ENCODE measurements around the gene ELF2.

DNA sequence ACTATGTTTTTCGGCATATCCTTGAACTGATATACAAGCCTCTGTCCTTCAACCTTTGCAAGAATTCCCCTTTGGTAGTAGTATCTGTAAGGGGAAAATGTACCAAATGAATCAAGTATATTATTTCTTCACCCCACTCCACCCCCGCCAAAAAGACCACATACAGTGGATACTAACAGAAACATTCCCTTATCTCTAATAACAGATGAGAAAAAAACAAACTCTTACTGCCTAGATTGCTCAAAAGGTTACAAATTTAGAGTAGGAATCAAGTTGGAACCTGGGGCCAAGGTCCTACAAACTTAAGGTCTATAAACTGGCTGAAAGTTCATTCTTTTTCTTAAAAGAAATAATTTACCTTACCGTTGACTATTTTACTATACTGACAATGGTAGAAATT lies 116.4 kb downstream of the ELF2 start:
- TF ChIP-seq ZNF423 (tag by site-specific recombination; IDR thresholded peaks at IDR 0.05) = no peak
- TF ChIP-seq, protein P1, sequence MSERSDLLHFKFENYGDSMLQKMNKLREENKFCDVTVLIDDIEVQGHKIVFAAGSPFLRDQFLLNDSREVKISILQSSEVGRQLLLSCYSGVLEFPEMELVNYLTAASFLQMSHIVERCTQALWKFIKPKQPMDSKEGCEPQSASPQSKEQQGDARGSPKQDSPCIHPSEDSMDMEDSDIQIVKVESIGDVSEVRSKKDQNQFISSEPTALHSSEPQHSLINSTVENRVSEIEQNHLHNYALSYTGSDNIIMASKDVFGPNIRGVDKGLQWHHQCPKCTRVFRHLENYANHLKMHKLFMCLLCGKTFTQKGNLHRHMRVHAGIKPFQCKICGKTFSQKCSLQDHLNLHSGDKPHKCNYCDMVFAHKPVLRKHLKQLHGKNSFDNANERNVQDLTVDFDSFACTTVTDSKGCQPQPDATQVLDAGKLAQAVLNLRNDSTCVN (tag by site-specific recombination; optimal IDR thresholded peaks at IDR 0.05) = no peak
